ENCODE results near the gene KRTAP5-2. TPM values are rescaled to one million over a fixed set of nuclear protein-coding genes. Genes with fewer than 3 reads are reported as not detected.
"Not testable (repeated sequence)": the region's sequence is repeated elsewhere in the genome, so short reads cannot be mapped to it uniquely, and the experiment has no call there.

KRTAP5-2 gene
- total RNA-seq, 2 donors from 2014 or later: not detected

DNA sequence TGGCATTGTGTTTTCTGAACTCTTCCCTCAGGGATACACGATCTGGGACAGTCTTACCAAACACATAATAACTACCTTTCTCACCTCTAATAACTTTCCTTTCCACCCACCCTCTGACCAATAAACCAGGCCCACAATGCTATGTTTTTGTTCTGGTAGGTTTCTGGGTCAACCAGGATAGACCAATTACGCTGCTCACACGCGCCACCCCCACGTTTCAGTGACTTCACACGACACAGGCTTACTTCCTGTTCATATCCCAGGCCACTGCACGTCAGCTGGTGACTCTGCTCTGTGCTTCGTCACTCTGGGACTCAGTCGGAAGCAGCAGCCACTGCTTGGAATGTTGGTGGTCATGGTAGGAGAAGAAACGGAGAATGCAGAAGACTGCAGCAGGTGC lies 21.4 kb upstream of the KRTAP5-2 start:
- no peak for DNase-seq
- no peak for ATAC-seq
- Histone ChIP-seq H3K27ac (no peak overlapping the region), H3K27me3 (no peaks in the 10 kb centered on the region), H3K36me3 (replicated peaks in 1 of 2; ENCODE audit: insufficient read depth in 1 of 2, low read depth in 2 of 2) (no peaks in the 10 kb centered on the region), H3K9me3 (no peaks in the 10 kb centered on the region), H3K4me3 (no peak overlapping the region), H3K4me1 (no peaks in the 10 kb centered on the region)
- TF ChIP-seq POLR2A (IDR thresholded peaks at IDR 0.05): no peak
- TF ChIP-seq, protein P1, sequence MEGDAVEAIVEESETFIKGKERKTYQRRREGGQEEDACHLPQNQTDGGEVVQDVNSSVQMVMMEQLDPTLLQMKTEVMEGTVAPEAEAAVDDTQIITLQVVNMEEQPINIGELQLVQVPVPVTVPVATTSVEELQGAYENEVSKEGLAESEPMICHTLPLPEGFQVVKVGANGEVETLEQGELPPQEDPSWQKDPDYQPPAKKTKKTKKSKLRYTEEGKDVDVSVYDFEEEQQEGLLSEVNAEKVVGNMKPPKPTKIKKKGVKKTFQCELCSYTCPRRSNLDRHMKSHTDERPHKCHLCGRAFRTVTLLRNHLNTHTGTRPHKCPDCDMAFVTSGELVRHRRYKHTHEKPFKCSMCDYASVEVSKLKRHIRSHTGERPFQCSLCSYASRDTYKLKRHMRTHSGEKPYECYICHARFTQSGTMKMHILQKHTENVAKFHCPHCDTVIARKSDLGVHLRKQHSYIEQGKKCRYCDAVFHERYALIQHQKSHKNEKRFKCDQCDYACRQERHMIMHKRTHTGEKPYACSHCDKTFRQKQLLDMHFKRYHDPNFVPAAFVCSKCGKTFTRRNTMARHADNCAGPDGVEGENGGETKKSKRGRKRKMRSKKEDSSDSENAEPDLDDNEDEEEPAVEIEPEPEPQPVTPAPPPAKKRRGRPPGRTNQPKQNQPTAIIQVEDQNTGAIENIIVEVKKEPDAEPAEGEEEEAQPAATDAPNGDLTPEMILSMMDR (IDR thresholded peaks at IDR 0.05): no peak
- 51 to 68% methylated on average over 10 of the region's 10 CpGs for WGBS, 2 donors
- intact Hi-C loops (cut with DNase I): no loop called here

DNA sequence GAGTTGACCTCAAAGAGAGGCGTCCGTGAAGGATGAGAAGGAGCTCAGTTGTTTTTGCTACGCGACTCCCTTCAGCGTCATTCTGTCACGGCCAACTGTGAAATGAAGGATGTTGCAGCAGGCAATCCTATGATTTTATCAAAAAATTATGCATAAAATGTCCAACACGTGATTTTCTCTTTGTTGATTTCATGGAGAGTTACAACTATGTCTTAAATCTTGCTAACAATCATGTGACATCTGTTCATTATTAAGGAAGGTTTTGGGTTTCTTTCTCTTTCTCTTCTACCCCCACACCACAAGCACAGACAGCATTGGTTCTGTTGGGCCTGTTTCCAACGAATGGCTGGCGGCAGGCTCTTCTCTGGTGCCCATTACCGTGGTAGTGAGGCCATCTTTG lies 20.1 kb upstream of the KRTAP5-2 start:
- H3K4me3 ChIP-seq: no peak overlapping the region
- no peaks in the 10 kb centered on the region for H3K9me3 ChIP-seq
- H3K27me3 ChIP-seq: no peaks in the 10 kb centered on the region
- H3K27ac ChIP-seq: no peak overlapping the region
- no peaks in the 10 kb centered on the region for H3K4me1 ChIP-seq
- H3K36me3 ChIP-seq (replicated peaks in 1 of 2; ENCODE audit: insufficient read depth in 1 of 2, low read depth in 2 of 2): no peaks in the 10 kb centered on the region
- intact Hi-C loops (cut with DNase I): no loop called here
- TF ChIP-seq, protein P1 (IDR thresholded peaks at IDR 0.05): no peak
- TF ChIP-seq POLR2A (IDR thresholded peaks at IDR 0.05): no peak
- WGBS, 2 donors: 64 to 81% methylated on average over 10 of the region's 10 CpGs
- no peak for ATAC-seq
- DNase-seq: no peak

DNA sequence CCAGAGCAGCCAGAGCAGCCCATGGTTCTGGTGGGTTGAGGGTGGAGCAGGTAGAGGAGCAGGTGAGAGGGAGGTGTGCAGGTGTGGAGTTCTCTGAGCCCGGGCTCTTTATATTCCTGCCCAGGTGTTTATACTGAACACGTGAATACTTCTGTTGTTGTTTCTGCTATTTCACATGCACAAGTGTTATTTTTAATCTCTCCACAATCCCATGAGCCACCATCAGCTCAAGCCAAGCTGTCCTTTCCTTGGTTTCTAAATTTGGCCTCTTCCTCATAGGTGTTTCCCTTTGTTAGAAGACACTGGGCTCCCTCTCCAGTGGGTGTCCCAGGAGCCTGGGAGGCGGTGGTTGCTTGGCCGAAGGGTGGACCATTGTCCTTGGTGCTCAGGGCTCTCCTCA lies 10.3 kb upstream of the KRTAP5-2 start, which contains the start of gene KRTAP5-3:
Gene KRTAP5-3 (minus strand): TSS at position 101 of the 400 bp plus-strand sequence. CDS start 78 bp downstream, at position 23.
- no peaks in the 10 kb centered on the region for H3K4me1 ChIP-seq
- no peaks in the 10 kb centered on the region for H3K9me3 ChIP-seq
- no peak within 1 kb of the TSS for H3K4me3 ChIP-seq
- 50 to 51% methylated on average over 4 of the region's 4 CpGs for WGBS, 2 donors
- H3K27me3 ChIP-seq: no peaks in the 10 kb centered on the region
- no peaks in the 10 kb centered on the region for H3K36me3 ChIP-seq (replicated peaks in 1 of 2; ENCODE audit: insufficient read depth in 1 of 2, low read depth in 2 of 2)
- intact Hi-C loops (cut with DNase I): no loop called here
- no peak within 1 kb of the TSS for H3K27ac ChIP-seq
- no peak for DNase-seq
- TF ChIP-seq POLR2A (IDR thresholded peaks at IDR 0.05): no peak
- TF ChIP-seq, protein P1 (IDR thresholded peaks at IDR 0.05): no peak
- ATAC-seq: no peak

DNA sequence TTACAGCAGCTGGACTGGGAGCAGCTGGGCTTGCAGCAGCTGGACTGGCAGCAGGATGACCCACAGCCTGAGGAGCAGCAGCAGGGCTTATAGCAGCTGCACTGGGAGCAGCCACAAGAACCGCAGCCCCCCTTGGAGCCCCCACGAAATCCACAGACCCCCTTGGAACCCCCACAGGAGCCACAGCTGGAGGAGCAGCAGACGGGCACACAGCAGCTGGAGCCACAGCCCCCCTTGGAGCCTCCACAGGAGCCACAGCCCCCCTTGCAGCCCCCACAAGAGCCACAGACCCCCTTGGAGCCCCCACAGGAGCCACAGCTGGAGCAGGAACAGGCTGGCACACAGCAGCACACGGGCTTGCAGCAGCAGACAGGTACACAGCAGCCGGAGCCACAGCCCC lies 9.8 kb upstream of the KRTAP5-2 start:
- H3K27ac ChIP-seq; H3K9me3 ChIP-seq; ATAC-seq; H3K4me1 ChIP-seq; H3K27me3 ChIP-seq; H3K36me3 ChIP-seq (replicated peaks in 1 of 2; ENCODE audit: insufficient read depth in 1 of 2, low read depth in 2 of 2); H3K4me3 ChIP-seq; intact Hi-C loops (cut with DNase I); DNase-seq: not testable (repeated sequence)
- WGBS, 2 donors: 44% methylated on average over 5 of the region's 5 CpGs; no CpG with 5 or more reads in 1 of the 2 donors

DNA sequence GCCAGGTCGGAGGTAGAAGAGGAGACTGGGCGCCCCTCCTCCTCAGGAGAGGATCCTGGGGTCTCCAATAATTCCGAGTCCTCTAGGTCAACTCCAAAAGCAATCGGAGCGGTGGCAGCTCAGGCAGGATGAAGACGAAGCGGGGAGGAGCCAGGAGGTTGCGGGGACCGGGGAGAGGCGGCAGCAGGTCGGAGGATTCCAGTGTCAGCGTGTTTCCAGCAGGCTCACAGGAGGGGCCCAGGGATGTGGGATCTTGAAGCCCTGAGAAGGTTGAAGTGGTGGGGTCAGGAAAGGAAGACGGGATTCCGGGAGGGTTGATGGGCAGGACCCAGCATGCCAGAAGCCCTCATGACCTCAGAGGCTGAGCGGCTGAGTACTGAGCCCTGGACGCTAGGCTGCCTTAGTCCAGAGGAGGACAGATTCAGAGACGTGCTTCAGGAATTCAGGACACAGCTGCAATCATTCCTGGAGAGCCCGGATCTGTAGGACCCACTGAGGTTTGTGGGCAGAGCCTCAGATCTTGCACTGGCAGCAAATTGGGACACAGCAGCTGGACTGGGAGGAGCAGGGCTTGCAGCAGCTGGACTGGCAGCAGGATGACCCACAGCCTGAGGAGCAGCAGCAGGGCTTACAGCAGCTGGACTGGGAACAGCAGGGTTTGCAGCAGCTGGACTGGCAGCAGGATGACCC lies 9.2 kb upstream of the KRTAP5-2 start:
- H3K9me3 ChIP-seq; H3K4me3 ChIP-seq; ATAC-seq; H3K27me3 ChIP-seq; intact Hi-C loops (cut with DNase I); H3K36me3 ChIP-seq (replicated peaks in 1 of 2; ENCODE audit: insufficient read depth in 1 of 2, low read depth in 2 of 2); H3K27ac ChIP-seq; H3K4me1 ChIP-seq; DNase-seq: not testable (repeated sequence)
- WGBS, 2 donors: 59 to 77% methylated on average over 14 to 18 of the region's 18 CpGs

DNA sequence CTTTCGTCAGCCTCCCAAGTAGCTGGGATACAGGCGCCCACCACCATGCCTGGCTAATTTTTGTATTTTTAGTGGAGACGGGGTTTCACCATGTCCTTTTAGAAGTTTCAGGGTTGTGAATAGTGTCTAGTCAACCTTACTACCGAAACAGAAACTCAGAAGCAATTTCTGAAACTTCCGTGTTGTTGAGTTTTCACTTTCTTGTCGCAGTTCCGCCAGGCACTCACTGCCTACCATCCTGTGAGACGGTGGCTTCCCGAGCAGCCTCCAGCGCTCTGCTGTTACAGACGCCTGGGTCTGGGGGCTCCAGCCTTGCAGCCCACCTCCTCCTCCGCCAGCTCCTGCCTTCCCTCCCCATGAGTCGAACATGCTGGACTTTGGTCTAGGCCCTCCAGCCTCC lies 7.8 kb upstream of the KRTAP5-2 start:
- H3K27ac ChIP-seq; H3K4me1 ChIP-seq; H3K9me3 ChIP-seq; H3K36me3 ChIP-seq (replicated peaks in 1 of 2; ENCODE audit: insufficient read depth in 1 of 2, low read depth in 2 of 2); H3K4me3 ChIP-seq; ATAC-seq; H3K27me3 ChIP-seq; DNase-seq; intact Hi-C loops (cut with DNase I): not testable (repeated sequence)
- WGBS, 2 donors: 78 to 82% methylated on average over 13 of the region's 13 CpGs
